Upper lobe of right lung (tissue), 1 donor: ENCODE measurements around the gene NELFCD. TPM values are rescaled to one million over a fixed set of nuclear protein-coding genes. Genes with fewer than 3 reads are reported as not detected.

Source experiments
- ATAC-seq: fragments of 200-7000 bp; cut with Tn5 transposase; one replicate; pipeline ENCODE4 v1.9.1; 2020; ENCODE audit warnings: mild to moderate bottlenecking, moderate library complexity
- DNase-seq: peaks from one replicate; pipeline ENCODE4 v3.0.0-alpha.2; 2020
- H3K27ac ChIP-seq: fragments of 200-600 bp; one replicate; pipeline ENCODE4 v1.8.0; 2022
- H3K27me3 ChIP-seq: fragments of 200-600 bp; one replicate; pipeline ENCODE4 v1.8.0; 2022; ENCODE audit warnings: mild to moderate bottlenecking
- H3K36me3 ChIP-seq: fragments of 200-600 bp; one replicate; pipeline ENCODE4 v1.8.0; 2022
- H3K4me1 ChIP-seq: fragments of 200-600 bp; one replicate; pipeline ENCODE4 v1.8.0; 2022
- H3K4me3 ChIP-seq: fragments of 200-600 bp; one replicate; pipeline ENCODE4 v1.8.0; 2022; ENCODE audit warnings: mild to moderate bottlenecking
- H3K9me3 ChIP-seq: fragments of 200-600 bp; one replicate; pipeline ENCODE4 v1.8.0; 2022
- intact Hi-C: fragments of 100-400 bp; cut with DNase I; formaldehyde crosslinking; loops from one replicate; pipeline ENCODE4 v1.11.0; 2022
- total RNA-seq: library from RNA; stranded (reverse); fragmentation: NEBNext Ultra II Directional; extraction: Animal tissue kit (Norgen Biotek cat#: 25700); gene quantifications from one replicate; pipeline ENCODE4 v1.2.1, GENCODE V29; 2021
- TF ChIP-seq, protein P1 (sequence below): fragments of 200-600 bp; IDR thresholded peaks from one replicate; pipeline ENCODE4 v1.8.0; 2022; ENCODE audit warnings: antibody characterized with exemption
- donor health status: DM: no; HTN: yes; CAD: no; lungs with severe emphysema.

NELFCD gene
- total RNA-seq, 1 donor from 2014 or later: 51.2 TPM

DNA sequence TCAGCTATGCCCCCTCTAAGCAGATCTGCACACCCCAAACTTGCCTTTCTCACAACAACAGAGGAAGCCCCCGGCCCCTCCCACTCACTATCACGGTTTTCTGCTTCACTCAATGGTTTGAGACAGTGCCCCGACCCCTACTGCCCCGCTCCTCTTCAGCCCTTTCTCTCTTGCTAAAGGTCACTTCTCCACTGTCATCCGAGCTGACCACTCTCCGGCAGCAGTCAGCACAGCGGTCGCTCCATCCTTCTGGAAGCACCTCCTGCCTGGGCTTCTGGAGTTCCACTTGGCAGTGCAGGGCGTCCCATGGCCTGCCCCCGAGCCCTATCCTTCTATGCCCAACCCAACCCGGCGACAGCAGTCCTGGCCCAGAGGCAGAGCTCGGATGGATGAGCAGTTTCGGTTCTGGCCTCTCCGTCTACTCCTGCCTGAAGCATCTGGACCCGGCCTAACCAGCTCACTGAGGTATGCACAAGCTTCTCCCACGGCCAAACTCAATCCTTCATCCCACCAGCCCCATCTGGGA is 21.9 kb downstream of the NELFCD start:
- Histone ChIP-seq H3K27ac (peak overlapping the region; percentile 51), H3K27me3 (no peaks in the 10 kb centered on the region), H3K4me3 (no peak overlapping the region), H3K9me3 (no peaks in the 10 kb centered on the region), H3K4me1 (peaks cover 25% of the 10 kb centered on the region), H3K36me3 (peaks cover 42% of the 10 kb centered on the region)
- TF ChIP-seq, protein P1, sequence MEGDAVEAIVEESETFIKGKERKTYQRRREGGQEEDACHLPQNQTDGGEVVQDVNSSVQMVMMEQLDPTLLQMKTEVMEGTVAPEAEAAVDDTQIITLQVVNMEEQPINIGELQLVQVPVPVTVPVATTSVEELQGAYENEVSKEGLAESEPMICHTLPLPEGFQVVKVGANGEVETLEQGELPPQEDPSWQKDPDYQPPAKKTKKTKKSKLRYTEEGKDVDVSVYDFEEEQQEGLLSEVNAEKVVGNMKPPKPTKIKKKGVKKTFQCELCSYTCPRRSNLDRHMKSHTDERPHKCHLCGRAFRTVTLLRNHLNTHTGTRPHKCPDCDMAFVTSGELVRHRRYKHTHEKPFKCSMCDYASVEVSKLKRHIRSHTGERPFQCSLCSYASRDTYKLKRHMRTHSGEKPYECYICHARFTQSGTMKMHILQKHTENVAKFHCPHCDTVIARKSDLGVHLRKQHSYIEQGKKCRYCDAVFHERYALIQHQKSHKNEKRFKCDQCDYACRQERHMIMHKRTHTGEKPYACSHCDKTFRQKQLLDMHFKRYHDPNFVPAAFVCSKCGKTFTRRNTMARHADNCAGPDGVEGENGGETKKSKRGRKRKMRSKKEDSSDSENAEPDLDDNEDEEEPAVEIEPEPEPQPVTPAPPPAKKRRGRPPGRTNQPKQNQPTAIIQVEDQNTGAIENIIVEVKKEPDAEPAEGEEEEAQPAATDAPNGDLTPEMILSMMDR: no peak
- DNase-seq (no peak), ATAC-seq (no peak)
- intact Hi-C loops: no loop called here

DNA sequence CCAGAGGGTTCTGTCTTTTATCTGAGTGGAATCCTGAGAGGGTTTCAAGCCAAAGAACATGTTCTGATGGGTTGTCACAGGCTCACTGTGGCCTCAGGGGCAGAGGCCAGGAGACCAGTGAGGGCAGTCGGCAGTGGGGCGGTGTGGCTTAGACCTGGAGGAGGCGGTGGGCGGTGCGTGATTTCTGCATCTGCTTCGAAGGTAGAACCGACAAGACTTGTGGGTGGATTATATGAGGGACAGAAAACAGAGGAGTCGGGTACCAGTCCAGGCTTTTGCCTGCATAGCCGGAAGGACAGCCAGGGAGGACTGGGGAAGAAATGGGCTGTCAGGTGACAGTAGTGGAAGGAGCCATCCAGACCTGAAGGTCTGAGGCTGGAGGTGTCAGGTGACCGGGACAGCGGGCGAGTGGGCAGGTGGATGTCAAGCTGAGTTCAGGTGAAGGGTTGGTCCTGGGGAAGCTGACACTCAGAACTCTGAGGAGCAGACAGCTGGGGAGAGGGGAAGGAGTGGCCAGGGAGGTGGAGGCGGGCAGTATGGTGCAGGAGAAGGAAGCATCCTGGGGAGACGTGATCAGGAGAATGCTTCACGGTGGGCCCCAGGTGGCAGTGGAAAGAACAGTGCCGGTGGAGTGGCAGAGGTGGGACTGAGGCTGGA is 22.9 kb downstream of the NELFCD start:
- intact Hi-C loops: no loop called here
- H3K4me3 ChIP-seq: peak overlapping the region; percentile 70
- H3K9me3 ChIP-seq: no peaks in the 10 kb centered on the region
- TF ChIP-seq, protein P1: no peak
- peaks cover 32% of the 10 kb centered on the region for H3K36me3 ChIP-seq
- peak overlapping the region; percentile 51 for H3K27ac ChIP-seq
- no peaks in the 10 kb centered on the region for H3K27me3 ChIP-seq
- ATAC-seq (no peak), DNase-seq (no peak)
- peaks cover 25% of the 10 kb centered on the region for H3K4me1 ChIP-seq

- intact Hi-C loops: no loop called here
- Histone ChIP-seq H3K9me3 (no peaks in the 10 kb centered on the region), H3K27me3 (no peaks in the 10 kb centered on the region), H3K36me3 (peaks cover 27% of the 10 kb centered on the region), H3K4me1 (peaks cover 25% of the 10 kb centered on the region), H3K4me3 (peak overlapping the region; percentile 70), H3K27ac (peak overlapping the region; percentile 51)
- DNase-seq (peak; percentile 85), ATAC-seq (no peak)
- TF ChIP-seq, protein P1: no peak
Observed at GRCh38 chr20:59004493-59004762, 23.4 kb downstream of the NELFCD start.

DNA sequence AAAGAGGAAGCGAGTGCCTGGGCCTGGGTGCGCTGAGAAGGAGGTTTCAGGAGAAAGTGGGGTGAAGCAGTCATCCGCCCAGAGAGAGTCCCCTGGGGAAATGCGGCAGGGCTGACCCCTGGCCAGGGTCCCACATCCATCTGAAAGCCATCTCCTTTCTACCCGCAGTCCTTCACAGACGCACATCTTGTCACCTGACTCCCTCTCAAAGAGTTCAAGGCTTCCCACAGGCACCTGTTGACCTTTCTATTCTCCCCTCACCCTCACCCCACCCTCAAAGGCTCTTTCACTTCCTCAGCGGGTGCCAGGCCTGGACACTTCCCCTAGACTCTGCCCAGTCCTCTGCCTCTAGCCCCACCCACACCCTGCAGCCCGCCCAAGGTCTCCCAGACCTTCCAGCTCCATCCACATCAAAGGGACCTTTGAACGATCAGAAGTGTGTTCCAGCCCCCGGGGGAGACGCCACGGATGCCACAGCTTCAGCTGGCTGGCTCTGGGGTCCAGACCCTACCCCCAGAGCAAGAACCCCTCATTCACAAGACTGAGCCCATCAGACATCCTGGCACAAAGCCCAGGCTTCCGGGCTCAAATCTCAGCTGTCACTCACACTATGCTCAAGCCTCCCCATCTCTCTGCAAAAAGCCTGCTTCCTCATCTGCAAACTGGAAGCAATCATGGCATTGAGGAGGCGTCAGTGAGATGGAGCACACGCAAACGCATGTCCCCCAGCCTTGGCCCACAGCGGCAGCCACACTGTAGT is 23.9 kb downstream of the NELFCD start:
- TF ChIP-seq, protein P1: no peak
- H3K27ac ChIP-seq: peak overlapping the region; percentile 83
- H3K4me3 ChIP-seq: peak overlapping the region; percentile 70
- no peaks in the 10 kb centered on the region for H3K9me3 ChIP-seq
- H3K4me1 ChIP-seq: peaks cover 26% of the 10 kb centered on the region
- ATAC-seq (peak; percentile 74), DNase-seq (peak; percentile 87)
- no peaks in the 10 kb centered on the region for H3K27me3 ChIP-seq
- intact Hi-C loops: no loop called here
- H3K36me3 ChIP-seq: peaks cover 25% of the 10 kb centered on the region

DNA sequence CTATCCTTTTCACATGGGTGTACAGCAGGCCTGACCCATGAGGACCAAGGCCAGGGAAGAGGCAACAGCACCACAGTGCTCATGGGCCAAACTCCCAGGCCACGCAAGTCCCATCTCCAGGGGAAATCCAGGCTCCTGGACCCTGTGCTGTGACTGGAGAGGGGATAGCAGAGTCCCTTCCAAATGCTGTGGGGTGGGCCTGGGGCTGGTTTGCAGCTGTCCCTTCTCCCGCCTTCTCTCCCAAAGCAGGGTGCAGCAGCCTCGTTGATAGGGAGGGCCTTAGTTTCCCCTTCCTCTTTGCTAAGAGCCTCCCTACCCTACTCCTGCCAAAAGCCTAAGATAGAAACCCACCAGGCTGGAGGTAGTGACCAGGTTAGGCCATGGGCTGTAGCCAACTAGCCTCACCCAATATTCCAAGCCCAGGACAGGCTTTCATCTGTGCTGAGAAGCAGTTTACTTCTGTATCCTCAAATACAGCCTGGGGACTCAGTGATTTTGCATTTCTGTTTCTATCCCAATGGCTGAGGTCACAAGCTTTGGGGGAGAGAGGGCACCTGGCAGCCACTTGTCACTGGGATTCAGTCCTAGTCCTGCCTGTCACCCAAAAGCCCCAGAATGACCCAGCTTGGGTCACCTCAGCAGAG is 24.6 kb downstream of the NELFCD start:
- peak overlapping the region; percentile 70 for H3K4me3 ChIP-seq
- peaks cover 33% of the 10 kb centered on the region for H3K4me1 ChIP-seq
- peak overlapping the region; percentile 83 for H3K27ac ChIP-seq
- DNase-seq (no peak), ATAC-seq (no peak)
- intact Hi-C loops: no loop called here
- no peaks in the 10 kb centered on the region for H3K9me3 ChIP-seq
- no peaks in the 10 kb centered on the region for H3K27me3 ChIP-seq
- peaks cover 18% of the 10 kb centered on the region for H3K36me3 ChIP-seq
- TF ChIP-seq, protein P1: no peak
